ENCODE measurements around the gene LLCFC1. TPM values are rescaled to one million over a fixed set of nuclear protein-coding genes. Genes with fewer than 3 reads are reported as not detected.

Gene LLCFC1
- total and polyA plus RNA-seq, 2 experiments from 2014 or later: not detected

DNA sequence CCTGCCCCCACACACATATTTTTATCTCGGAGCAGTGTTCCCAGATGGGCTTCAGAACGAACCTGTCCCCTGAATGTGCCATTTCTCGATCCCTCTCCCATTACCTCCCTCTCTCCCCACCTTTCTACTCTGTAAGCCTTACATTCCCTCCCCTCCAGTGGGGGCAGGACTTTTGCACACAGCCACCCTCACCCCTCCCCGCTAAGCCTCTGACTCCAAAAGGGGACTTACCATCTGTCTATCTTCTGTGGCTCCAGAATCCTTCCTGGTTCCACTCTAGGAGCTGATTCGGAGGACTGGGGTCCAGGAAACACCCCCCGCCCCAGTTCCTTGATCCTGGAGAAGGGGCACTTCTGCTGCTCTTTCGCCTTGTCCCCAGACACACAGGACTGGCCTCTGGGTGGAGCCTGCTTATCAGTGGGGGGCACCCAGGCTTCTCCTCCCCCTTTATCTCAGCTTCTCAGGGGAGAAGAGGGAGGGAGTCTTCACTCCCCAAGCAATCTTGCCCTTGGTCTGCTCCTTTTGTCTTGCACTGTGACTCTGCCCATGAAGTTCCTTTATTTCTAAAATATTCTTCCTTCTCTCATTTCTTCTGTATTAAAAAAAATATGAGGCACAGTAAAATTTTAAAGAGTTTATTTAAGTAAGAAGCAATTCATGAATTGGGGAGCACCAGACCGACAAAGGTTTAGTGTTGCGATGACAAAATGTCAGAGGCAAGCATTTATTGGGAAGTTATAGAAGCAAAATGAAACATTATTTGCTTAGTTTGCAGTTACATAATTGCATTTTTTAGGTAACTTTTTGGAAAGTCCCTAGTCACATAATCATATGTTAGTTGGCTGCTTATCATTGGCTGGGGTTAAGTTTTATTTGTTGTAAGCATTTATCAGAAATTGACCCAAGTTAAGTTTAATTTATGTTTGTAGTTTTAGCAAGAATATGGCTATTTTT lies 23.0 kb downstream of the LLCFC1 start, which contains the start of gene KEL:
TSS of gene KEL (minus strand) at position 391 of the 954 bp plus-strand sequence. CDS start at position 234, 157 bp downstream.
- H3K9me3 Mint-ChIP-seq: no peaks in the 10 kb centered on the region; the same call in 2 of the 3 replicates
- Histone ChIP-seq H2AFZ (peak within 1 kb of the TSS; percentile 89), H3K27ac (ENCODE audit: low read depth) (no peak within 1 kb of the TSS), H3F3A (replicated peaks; ENCODE audit: low read depth) (no peaks in the 10 kb centered on the region), H3K4me2 (peak within 1 kb of the TSS; percentile 11; the same call in 1 of the 2 replicates), H3K4me1 (ENCODE audit: insufficient read depth) (peaks cover 27% of the 10 kb centered on the region), H3K27me3 (ENCODE audit: insufficient read depth) (no peaks in the 10 kb centered on the region), H3K36me3 (ENCODE audit: insufficient read depth) (no peaks in the 10 kb centered on the region), H3K9me2 (ENCODE audit: insufficient read depth) (peaks cover 25% of the 10 kb centered on the region), H4K20me1 (replicated peaks; ENCODE audit: insufficient read depth) (no peaks in the 10 kb centered on the region), H3K4me3 (no peak within 1 kb of the TSS), H3K79me2 (replicated peaks; ENCODE audit: insufficient read depth) (no peaks in the 10 kb centered on the region)
- no peak within 1 kb of the TSS for H3K27ac Mint-ChIP-seq
- no peak within 1 kb of the TSS for H3K4me3 Mint-ChIP-seq
- H3K4me1 Mint-ChIP-seq: peaks cover 35% of the 10 kb centered on the region
- no peak for TF ChIP-seq EZH2 (IDR thresholded peaks at IDR 0.05; ENCODE audit: low read depth, unreplicated experiment)
- TF ChIP-seq, protein P1, sequence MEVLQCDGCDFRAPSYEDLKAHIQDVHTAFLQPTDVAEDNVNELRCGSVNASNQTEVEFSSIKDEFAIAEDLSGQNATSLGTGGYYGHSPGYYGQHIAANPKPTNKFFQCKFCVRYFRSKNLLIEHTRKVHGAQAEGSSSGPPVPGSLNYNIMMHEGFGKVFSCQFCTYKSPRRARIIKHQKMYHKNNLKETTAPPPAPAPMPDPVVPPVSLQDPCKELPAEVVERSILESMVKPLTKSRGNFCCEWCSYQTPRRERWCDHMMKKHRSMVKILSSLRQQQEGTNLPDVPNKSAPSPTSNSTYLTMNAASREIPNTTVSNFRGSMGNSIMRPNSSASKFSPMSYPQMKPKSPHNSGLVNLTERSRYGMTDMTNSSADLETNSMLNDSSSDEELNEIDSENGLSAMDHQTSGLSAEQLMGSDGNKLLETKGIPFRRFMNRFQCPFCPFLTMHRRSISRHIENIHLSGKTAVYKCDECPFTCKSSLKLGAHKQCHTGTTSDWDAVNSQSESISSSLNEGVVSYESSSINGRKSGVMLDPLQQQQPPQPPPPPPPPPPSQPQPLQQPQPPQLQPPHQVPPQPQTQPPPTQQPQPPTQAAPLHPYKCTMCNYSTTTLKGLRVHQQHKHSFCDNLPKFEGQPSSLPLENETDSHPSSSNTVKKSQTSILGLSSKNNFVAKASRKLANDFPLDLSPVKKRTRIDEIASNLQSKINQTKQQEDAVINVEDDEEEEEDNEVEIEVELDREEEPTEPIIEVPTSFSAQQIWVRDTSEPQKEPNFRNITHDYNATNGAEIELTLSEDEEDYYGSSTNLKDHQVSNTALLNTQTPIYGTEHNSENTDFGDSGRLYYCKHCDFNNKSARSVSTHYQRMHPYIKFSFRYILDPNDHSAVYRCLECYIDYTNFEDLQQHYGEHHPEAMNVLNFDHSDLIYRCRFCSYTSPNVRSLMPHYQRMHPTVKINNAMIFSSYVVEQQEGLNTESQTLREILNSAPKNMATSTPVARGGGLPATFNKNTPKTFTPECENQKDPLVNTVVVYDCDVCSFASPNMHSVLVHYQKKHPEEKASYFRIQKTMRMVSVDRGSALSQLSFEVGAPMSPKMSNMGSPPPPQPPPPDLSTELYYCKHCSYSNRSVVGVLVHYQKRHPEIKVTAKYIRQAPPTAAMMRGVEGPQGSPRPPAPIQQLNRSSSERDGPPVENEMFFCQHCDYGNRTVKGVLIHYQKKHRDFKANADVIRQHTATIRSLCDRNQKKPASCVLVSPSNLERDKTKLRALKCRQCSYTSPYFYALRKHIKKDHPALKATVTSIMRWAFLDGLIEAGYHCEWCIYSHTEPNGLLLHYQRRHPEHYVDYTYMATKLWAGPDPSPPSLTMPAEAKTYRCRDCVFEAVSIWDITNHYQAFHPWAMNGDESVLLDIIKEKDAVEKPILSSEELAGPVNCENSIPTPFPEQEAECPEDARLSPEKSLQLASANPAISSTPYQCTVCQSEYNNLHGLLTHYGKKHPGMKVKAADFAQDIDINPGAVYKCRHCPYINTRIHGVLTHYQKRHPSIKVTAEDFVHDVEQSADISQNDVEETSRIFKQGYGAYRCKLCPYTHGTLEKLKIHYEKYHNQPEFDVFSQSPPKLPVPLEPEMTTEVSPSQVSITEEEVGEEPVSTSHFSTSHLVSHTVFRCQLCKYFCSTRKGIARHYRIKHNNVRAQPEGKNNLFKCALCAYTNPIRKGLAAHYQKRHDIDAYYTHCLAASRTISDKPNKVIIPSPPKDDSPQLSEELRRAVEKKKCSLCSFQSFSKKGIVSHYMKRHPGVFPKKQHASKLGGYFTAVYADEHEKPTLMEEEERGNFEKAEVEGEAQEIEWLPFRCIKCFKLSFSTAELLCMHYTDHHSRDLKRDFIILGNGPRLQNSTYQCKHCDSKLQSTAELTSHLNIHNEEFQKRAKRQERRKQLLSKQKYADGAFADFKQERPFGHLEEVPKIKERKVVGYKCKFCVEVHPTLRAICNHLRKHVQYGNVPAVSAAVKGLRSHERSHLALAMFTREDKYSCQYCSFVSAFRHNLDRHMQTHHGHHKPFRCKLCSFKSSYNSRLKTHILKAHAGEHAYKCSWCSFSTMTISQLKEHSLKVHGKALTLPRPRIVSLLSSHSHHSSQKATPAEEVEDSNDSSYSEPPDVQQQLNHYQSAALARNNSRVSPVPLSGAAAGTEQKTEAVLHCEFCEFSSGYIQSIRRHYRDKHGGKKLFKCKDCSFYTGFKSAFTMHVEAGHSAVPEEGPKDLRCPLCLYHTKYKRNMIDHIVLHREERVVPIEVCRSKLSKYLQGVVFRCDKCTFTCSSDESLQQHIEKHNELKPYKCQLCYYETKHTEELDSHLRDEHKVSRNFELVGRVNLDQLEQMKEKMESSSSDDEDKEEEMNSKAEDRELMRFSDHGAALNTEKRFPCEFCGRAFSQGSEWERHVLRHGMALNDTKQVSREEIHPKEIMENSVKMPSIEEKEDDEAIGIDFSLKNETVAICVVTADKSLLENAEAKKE (CRISPR knock-in tag; IDR thresholded peaks at IDR 0.05): no peak
- TF ChIP-seq STAT1 (IDR thresholded peaks at IDR 0.05; ENCODE audit: unreplicated experiment): no peak
- TF ChIP-seq, protein P2, sequence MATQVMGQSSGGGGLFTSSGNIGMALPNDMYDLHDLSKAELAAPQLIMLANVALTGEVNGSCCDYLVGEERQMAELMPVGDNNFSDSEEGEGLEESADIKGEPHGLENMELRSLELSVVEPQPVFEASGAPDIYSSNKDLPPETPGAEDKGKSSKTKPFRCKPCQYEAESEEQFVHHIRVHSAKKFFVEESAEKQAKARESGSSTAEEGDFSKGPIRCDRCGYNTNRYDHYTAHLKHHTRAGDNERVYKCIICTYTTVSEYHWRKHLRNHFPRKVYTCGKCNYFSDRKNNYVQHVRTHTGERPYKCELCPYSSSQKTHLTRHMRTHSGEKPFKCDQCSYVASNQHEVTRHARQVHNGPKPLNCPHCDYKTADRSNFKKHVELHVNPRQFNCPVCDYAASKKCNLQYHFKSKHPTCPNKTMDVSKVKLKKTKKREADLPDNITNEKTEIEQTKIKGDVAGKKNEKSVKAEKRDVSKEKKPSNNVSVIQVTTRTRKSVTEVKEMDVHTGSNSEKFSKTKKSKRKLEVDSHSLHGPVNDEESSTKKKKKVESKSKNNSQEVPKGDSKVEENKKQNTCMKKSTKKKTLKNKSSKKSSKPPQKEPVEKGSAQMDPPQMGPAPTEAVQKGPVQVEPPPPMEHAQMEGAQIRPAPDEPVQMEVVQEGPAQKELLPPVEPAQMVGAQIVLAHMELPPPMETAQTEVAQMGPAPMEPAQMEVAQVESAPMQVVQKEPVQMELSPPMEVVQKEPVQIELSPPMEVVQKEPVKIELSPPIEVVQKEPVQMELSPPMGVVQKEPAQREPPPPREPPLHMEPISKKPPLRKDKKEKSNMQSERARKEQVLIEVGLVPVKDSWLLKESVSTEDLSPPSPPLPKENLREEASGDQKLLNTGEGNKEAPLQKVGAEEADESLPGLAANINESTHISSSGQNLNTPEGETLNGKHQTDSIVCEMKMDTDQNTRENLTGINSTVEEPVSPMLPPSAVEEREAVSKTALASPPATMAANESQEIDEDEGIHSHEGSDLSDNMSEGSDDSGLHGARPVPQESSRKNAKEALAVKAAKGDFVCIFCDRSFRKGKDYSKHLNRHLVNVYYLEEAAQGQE (IDR thresholded peaks at IDR 0.05; ENCODE audit: unreplicated experiment): no peak
- TF ChIP-seq, protein P3, sequence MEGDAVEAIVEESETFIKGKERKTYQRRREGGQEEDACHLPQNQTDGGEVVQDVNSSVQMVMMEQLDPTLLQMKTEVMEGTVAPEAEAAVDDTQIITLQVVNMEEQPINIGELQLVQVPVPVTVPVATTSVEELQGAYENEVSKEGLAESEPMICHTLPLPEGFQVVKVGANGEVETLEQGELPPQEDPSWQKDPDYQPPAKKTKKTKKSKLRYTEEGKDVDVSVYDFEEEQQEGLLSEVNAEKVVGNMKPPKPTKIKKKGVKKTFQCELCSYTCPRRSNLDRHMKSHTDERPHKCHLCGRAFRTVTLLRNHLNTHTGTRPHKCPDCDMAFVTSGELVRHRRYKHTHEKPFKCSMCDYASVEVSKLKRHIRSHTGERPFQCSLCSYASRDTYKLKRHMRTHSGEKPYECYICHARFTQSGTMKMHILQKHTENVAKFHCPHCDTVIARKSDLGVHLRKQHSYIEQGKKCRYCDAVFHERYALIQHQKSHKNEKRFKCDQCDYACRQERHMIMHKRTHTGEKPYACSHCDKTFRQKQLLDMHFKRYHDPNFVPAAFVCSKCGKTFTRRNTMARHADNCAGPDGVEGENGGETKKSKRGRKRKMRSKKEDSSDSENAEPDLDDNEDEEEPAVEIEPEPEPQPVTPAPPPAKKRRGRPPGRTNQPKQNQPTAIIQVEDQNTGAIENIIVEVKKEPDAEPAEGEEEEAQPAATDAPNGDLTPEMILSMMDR (conservative IDR thresholded peaks at IDR 0.05; ENCODE audit: low read depth in 2 of 2): no peak
- TF ChIP-seq, protein P4, sequence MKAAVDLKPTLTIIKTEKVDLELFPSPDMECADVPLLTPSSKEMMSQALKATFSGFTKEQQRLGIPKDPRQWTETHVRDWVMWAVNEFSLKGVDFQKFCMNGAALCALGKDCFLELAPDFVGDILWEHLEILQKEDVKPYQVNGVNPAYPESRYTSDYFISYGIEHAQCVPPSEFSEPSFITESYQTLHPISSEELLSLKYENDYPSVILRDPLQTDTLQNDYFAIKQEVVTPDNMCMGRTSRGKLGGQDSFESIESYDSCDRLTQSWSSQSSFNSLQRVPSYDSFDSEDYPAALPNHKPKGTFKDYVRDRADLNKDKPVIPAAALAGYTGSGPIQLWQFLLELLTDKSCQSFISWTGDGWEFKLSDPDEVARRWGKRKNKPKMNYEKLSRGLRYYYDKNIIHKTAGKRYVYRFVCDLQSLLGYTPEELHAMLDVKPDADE (IDR thresholded peaks at IDR 0.05): no peak
- TF ChIP-seq JUNB (IDR thresholded peaks at IDR 0.05; ENCODE audit: unreplicated experiment): no peak
- TF ChIP-seq NANOG (IDR thresholded peaks at IDR 0.05; ENCODE audit: borderline replicate concordance): no peak
- TF ChIP-seq EZH2phosphoT487 (IDR thresholded peaks at IDR 0.05; ENCODE audit: unreplicated experiment): no peak
- no peak for TF ChIP-seq ZNF331 (CRISPR knock-in tag; IDR thresholded peaks at IDR 0.05; ENCODE audit: low read depth)
- TF ChIP-seq CREB1 (CRISPR knock-in tag; IDR thresholded peaks at IDR 0.05; ENCODE audit: low read depth): no peak
- TF ChIP-seq ZNF114 (CRISPR knock-in tag; IDR thresholded peaks at IDR 0.05): no peak
- TF ChIP-seq POLR2AphosphoS5 (IDR thresholded peaks at IDR 0.05; ENCODE audit: low read depth): no peak
- peaks cover 6% of the 10 kb centered on the region for H3K27me3 Mint-ChIP-seq (ENCODE audit: insufficient read depth, low read depth, poor library complexity)
- DNase-seq (ENCODE audit: low spot score) (no peak), ATAC-seq (peak; percentile 66)
- H3K36me3 Mint-ChIP-seq (ENCODE audit: low read depth): peaks cover 4% of the 10 kb centered on the region; the same call in 1 of the 3 replicates

All from GM23338 (cell line).